Coronary artery (tissue), 2 donors: ENCODE data around the gene TMEM121.

Experiments used
- DNase-seq: peaks from one replicate; pipeline ENCODE4 v3.0.0-alpha.2; 2017; ENCODE audit warnings: low spot score
- H3K27ac ChIP-seq, 2 donors: fragments of 200-600 bp; sonication (generic); one replicate each; pipeline ENCODE4 v1.5.1; 2016 to 2019
- H3K4me3 ChIP-seq: fragments of 200-600 bp; sonication (generic); 2 replicates; pipeline ENCODE4 v1.5.1; 2016; ENCODE audit warnings: mild to moderate bottlenecking, moderate library complexity
- CTCF ChIP-seq: fragments of 200-600 bp; sonication (generic); IDR thresholded peaks from one replicate; pipeline ENCODE4 v1.5.1; 2019; ENCODE audit warnings: antibody characterized with exemption

TMEM121 gene

GRCh38 chr14:105530285-105531087 is 4.1 kb downstream of the TMEM121 start:
- DNase-seq = peak; percentile 65
- Histone ChIP-seq H3K27ac (no peak overlapping the region), H3K4me3 (no peak overlapping the region)
- no peak for TF ChIP-seq CTCF

GRCh38 chr14:105531088-105531893 is 4.9 kb downstream of the TMEM121 start:
- no peak for DNase-seq
- Histone ChIP-seq H3K4me3 (no peak overlapping the region), H3K27ac (no peak overlapping the region)
- no peak for TF ChIP-seq CTCF

- Histone ChIP-seq H3K27ac (no peak overlapping the region), H3K4me3 (no peak overlapping the region)
- no peak for TF ChIP-seq CTCF
- DNase-seq = no peak
These were observed 5.7 kb downstream of the TMEM121 start for GRCh38 chr14:105531894-105532623.

- Histone ChIP-seq H3K4me3 (no peak overlapping the region), H3K27ac (no peak overlapping the region)
- no peak for DNase-seq
- no peak for TF ChIP-seq CTCF
These were observed 6.4 kb downstream of the TMEM121 start for GRCh38 chr14:105532735-105533141.

GRCh38 chr14:105533391-105533790 is 7.0 kb downstream of the TMEM121 start:
- DNase-seq = no peak
- H3K27ac ChIP-seq = no peak overlapping the region
- no peak for TF ChIP-seq CTCF
- H3K4me3 ChIP-seq = no peak overlapping the region

- Histone ChIP-seq H3K27ac (no peak overlapping the region), H3K4me3 (no peak overlapping the region)
- DNase-seq = peak; percentile 9
- TF ChIP-seq CTCF = no peak
These were observed 7.6 kb downstream of the TMEM121 start for GRCh38 chr14:105533811-105534498.
